Lower lobe of right lung (tissue), 2 donors: ENCODE results near the gene AUTS2. TPM values are rescaled to one million over a fixed set of nuclear protein-coding genes. Genes with fewer than 3 reads are reported as not detected.

Experiments used
- ATAC-seq, 2 donors: fragments of 200-7000 bp; cut with Tn5 transposase; one replicate each; pipeline ENCODE4 v1.9.1; 2020 to 2022; ENCODE audit warnings: mild to moderate bottlenecking in 2 of 2, moderate library complexity in 2 of 2
- DNase-seq: peaks from one replicate; pipeline ENCODE4 v3.0.0-alpha.2; 2020
- H3K27ac ChIP-seq: fragments of 200-600 bp; one replicate; pipeline ENCODE4 v1.8.0; 2022
- H3K27me3 ChIP-seq: fragments of 200-600 bp; one replicate; pipeline ENCODE4 v1.8.0; 2022; ENCODE audit warnings: low read depth
- H3K36me3 ChIP-seq: fragments of 200-600 bp; one replicate; pipeline ENCODE4 v1.8.0; 2022; ENCODE audit warnings: mild to moderate bottlenecking
- H3K4me1 ChIP-seq: fragments of 200-600 bp; one replicate; pipeline ENCODE4 v1.8.0; 2022
- H3K4me3 ChIP-seq: fragments of 200-600 bp; one replicate; pipeline ENCODE4 v1.8.0; 2022; ENCODE audit warnings: mild to moderate bottlenecking
- H3K9me3 ChIP-seq: fragments of 200-600 bp; one replicate; pipeline ENCODE4 v1.8.0; 2022
- intact Hi-C: fragments of 100-400 bp; cut with DNase I; formaldehyde crosslinking; loops from one replicate; pipeline ENCODE4 v1.11.0; 2022
- total RNA-seq: library from RNA; stranded (reverse); fragmentation: NEBNext Ultra II Directional; extraction: Animal tissue kit (Norgen Biotek cat#: 25700); gene quantifications from one replicate; pipeline ENCODE4 v1.2.1, GENCODE V29; 2021
- TF ChIP-seq, protein P1 (sequence below): fragments of 200-600 bp; IDR thresholded peaks from one replicate; pipeline ENCODE4 v1.8.0; 2022; ENCODE audit warnings: antibody characterized with exemption, mild to moderate bottlenecking
- donor health status: DM: no; HTN: yes; CAD: no; lungs with severe emphysema.

The AUTS2 gene
- total RNA-seq, 1 donor from 2014 or later = 45.7 TPM

DNA sequence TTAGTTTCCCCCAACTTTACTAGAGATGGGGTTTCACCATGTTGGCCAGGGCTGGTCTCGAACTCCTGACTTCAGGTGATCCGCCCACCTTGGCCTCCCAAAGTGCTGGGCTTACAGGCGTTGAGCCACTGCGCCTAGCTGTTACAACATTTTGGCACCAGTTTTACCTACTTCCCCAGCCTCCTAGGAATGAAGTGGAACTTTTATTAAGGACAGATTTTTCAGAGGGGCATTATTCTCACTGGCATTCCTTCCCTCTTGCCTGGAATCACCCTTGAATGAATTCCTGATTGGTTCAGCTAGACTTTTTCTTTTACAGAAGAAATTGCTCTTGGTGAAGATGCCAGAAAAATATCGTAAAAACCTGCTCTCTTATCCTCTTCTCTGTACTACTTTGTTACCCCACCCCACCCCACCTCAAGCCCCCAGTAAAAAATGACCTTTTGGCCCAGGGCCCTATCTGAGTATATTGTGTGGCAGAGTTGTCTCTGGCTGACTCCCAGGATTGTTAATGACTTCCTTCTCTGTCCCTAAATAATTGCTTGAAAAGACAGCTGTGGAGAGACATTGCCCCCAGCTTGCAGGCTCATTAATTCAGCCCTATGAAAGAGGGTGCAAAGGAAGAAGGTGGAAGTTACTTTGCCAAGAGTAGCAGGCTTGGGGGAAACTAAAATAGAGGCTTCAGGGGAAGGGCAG lies 189.6 kb downstream of the AUTS2 start:
- Histone ChIP-seq H3K4me1 (peaks cover 14% of the 10 kb centered on the region), H3K27me3 (no peaks in the 10 kb centered on the region), H3K36me3 (no peaks in the 10 kb centered on the region), H3K27ac (no peak overlapping the region), H3K9me3 (no peaks in the 10 kb centered on the region), H3K4me3 (no peak overlapping the region)
- DNase-seq (no peak), ATAC-seq (no peak)
- intact Hi-C loops = no loop called here
- TF ChIP-seq, protein P1, sequence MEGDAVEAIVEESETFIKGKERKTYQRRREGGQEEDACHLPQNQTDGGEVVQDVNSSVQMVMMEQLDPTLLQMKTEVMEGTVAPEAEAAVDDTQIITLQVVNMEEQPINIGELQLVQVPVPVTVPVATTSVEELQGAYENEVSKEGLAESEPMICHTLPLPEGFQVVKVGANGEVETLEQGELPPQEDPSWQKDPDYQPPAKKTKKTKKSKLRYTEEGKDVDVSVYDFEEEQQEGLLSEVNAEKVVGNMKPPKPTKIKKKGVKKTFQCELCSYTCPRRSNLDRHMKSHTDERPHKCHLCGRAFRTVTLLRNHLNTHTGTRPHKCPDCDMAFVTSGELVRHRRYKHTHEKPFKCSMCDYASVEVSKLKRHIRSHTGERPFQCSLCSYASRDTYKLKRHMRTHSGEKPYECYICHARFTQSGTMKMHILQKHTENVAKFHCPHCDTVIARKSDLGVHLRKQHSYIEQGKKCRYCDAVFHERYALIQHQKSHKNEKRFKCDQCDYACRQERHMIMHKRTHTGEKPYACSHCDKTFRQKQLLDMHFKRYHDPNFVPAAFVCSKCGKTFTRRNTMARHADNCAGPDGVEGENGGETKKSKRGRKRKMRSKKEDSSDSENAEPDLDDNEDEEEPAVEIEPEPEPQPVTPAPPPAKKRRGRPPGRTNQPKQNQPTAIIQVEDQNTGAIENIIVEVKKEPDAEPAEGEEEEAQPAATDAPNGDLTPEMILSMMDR = no peak

GRCh38 chr7:69789563-69789962 lies 191.3 kb downstream of the AUTS2 start:
- Histone ChIP-seq H3K9me3 (no peaks in the 10 kb centered on the region), H3K36me3 (no peaks in the 10 kb centered on the region), H3K27me3 (no peaks in the 10 kb centered on the region), H3K4me1 (peaks cover 11% of the 10 kb centered on the region), H3K4me3 (no peak overlapping the region), H3K27ac (no peak overlapping the region)
- TF ChIP-seq, protein P1 = no peak
- ATAC-seq (no peak), DNase-seq (no peak)
- intact Hi-C loops = no loop called here

GRCh38 chr7:69790977-69791724 lies 192.9 kb downstream of the AUTS2 start:
- Histone ChIP-seq H3K27ac (no peak overlapping the region), H3K4me1 (peaks cover 11% of the 10 kb centered on the region), H3K36me3 (no peaks in the 10 kb centered on the region), H3K27me3 (no peaks in the 10 kb centered on the region), H3K4me3 (no peak overlapping the region), H3K9me3 (no peaks in the 10 kb centered on the region)
- ATAC-seq = no peak
- intact Hi-C loops = no loop called here
- DNase-seq = no peak
- TF ChIP-seq, protein P1 = no peak

DNA sequence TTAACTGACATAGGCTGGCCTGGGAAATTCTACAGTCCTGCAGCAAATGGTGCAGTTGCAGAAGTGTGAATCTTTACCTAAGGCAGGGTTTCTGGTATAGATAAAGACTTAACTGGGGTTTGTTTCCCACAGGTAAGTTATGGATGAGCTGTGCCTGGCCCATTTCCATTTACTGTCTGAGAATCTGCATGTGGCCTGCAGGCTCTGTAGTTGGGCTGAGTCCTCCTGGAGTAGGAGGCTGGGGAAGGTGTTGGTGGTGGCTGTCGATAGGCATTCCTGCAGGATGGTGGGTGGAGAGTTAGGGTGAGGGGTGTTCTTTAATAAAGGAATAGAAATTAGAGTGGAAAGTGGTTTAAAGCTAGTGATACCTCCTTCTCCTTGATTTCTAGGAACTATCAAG lies 193.5 kb downstream of the AUTS2 start:
- no peak for ATAC-seq
- no peak overlapping the region for H3K4me3 ChIP-seq

GRCh38 chr7:69795932-69796331 lies 197.7 kb downstream of the AUTS2 start:
- intact Hi-C loops = no loop called here
- no peak for DNase-seq
- Histone ChIP-seq H3K36me3 (no peaks in the 10 kb centered on the region), H3K4me1 (peaks cover 6% of the 10 kb centered on the region), H3K27ac (no peak overlapping the region), H3K27me3 (no peaks in the 10 kb centered on the region), H3K4me3 (no peak overlapping the region), H3K9me3 (no peaks in the 10 kb centered on the region)
- TF ChIP-seq, protein P1 = no peak
- no peak for ATAC-seq

More for the DNA sequence above, 193.5 kb downstream of the AUTS2 start:
- Histone ChIP-seq H3K4me1 (peaks cover 11% of the 10 kb centered on the region), H3K27ac (no peak overlapping the region), H3K36me3 (no peaks in the 10 kb centered on the region), H3K27me3 (no peaks in the 10 kb centered on the region), H3K9me3 (no peaks in the 10 kb centered on the region)
- intact Hi-C loops = no loop called here
- DNase-seq = no peak
- TF ChIP-seq, protein P1 = no peak
